GM10248 (cell line): ENCODE data around the gene SCUBE1.
"Not testable (repeated sequence)": the region's sequence is repeated elsewhere in the genome, so short reads cannot be mapped to it uniquely, and the experiment has no call there.

Experiments
- CTCF ChIA-PET: fragments of 300-600 bp; sonication (Branson Sonifier 250); formaldehyde crosslinking; extraction: SDS; loops from one replicate; lab custom pipeline; 2021; ENCODE audit warnings: antibody characterized with exemption; lab: Yijun Ruan, JAX
- POLR2A ChIA-PET: fragments of 350-650 bp; sonication (Branson Sonifier 250); formaldehyde crosslinking; extraction: SDS; loops from one replicate; lab custom pipeline; 2020; ENCODE audit warnings: antibody characterized with exemption; lab: Yijun Ruan, JAX
- DNase-seq: peaks from one replicate; pipeline ENCODE4 v3.0.0; 2012; ENCODE audit errors: extremely low spot score
- CTCF ChIP-seq: IDR thresholded peaks from 2 replicates; pipeline ENCODE4 v1.5.1; 2012; ENCODE audit warnings: mild to moderate bottlenecking, low read depth; ENCODE audit errors: extremely low read depth, missing control alignments, control extremely low read depth

SCUBE1 gene

GRCh38 chr22:43287441-43287840, 55.7 kb downstream of the SCUBE1 start:
- TF ChIP-seq CTCF = no peak
- ChIA-PET POLR2A (no interaction called here), CTCF (interaction anchor here (1.6 to 5.5 kb wide), 4 partner anchors 11 to 59 kb away, joined by 3 to 25 read pairs (median 5); no protein-coding TSS in a partner anchor)
- DNase-seq = no peak

- POLR2A ChIA-PET = no interaction called here
- no peak for DNase-seq
- CTCF ChIA-PET = no interaction called here
Observed at GRCh38 chr22:43281394-43281793, 61.8 kb downstream of the SCUBE1 start.

DNA sequence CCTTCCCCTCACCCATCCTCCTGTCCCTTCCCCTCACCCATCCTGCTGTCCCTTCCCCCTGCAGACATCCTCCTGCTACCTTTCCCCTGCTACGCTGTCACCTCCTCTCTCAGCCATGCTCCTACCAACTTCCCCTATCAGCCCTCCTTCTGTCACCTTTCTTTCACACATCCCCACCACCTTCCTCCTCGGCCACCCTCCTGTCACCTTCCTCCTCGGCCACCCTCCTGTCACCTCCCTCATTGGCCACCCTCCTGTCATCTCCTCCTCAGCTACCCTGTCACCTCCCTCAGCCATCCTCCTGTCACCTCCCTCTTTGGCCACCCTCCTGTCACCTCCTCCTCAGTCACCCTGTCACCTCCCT, 62.7 kb downstream of the SCUBE1 start:
- POLR2A ChIA-PET, CTCF ChIA-PET, DNase-seq: not testable (repeated sequence)

More at GRCh38 chr22:43281394-43281793, 61.8 kb downstream of the SCUBE1 start:
- no peak for TF ChIP-seq CTCF

DNA sequence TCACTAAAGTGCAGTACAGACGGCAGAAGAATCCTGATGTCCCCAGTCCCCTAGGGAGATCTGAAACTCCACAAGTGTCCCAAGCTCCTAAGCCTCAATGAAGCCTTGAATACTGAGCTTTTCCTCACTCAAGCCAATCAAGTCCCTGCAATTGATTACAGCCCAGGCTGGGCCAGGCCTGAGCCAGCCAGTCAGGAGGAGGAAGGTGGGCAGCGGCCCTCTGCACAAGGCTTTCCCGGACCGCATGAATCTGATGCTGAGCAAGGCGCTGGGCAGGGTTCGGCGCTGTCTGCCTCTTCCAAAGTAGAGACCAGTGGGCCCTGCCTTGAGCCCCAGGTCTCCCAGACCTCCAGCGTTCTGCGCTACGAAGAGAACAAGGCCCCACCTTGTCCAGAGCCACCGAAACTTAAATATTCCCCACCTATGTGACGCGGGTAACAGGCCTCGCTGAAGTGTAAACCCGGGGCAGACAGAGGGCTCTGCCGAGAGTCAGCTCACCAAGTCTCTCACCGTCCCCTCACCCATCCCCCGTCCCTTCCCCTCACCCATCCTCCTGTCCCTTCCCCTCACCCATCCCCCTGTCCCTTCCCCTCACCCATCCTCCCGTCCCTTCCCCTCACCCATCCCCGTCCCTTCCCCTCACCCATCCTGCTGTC, 63.2 kb downstream of the SCUBE1 start:
- no peak for DNase-seq
- ChIA-PET POLR2A (no interaction called here), CTCF (no interaction called here)
- TF ChIP-seq CTCF = no peak

GRCh38 chr22:43277987-43278601, 65.1 kb downstream of the SCUBE1 start:
- no peak for TF ChIP-seq CTCF
- CTCF ChIA-PET = interaction anchor here (0.6 to 10.9 kb wide), 5 partner anchors 8 to 101 kb away, joined by 3 to 118 read pairs (median 4); partner anchors contain the start of gene SCUBE1
- POLR2A ChIA-PET = no interaction called here
- DNase-seq = no peak

DNA sequence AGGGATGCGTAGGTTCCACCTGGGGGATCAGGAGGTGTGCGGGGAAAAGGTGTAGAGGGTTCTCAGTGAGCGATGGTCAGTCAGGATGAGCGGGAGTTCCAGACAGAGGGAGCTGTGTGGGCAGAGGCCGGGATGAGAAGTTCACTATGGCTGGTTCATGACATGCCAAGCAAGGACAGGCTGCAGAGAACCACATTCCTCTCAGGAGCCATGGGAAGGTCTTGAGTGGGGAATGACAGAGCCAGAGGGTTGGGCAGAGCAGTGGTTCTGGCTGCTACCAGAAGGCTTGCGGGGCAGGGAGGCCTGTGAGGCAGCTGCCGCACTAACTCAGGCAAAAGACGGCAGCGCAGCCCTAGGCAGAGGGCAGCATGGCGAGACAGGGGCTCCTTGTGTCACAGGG, 66.1 kb downstream of the SCUBE1 start:
- no peak for TF ChIP-seq CTCF
- no peak for DNase-seq
- ChIA-PET POLR2A (no interaction called here), CTCF (interaction anchor here (1.3 to 10.9 kb wide), 3 partner anchors 9 to 102 kb away, joined by 4 to 118 read pairs (median 4); partner anchors contain the start of gene SCUBE1)

- ChIA-PET POLR2A (no interaction called here), CTCF (interaction anchor here (1.3 to 10.9 kb wide), 3 partner anchors 31 to 102 kb away, joined by 4 to 118 read pairs (median 4); partner anchors contain the start of gene SCUBE1)
- no peak for TF ChIP-seq CTCF
- DNase-seq = no peak
Observed at GRCh38 chr22:43276321-43276720, 66.9 kb downstream of the SCUBE1 start.
